Subcutaneous preadipocyte (primary cell): Measurements from ENCODE around the gene FAM209A. TPM values are rescaled to one million over a fixed set of nuclear protein-coding genes. Genes with fewer than 3 reads are reported as not detected.

Experiments used
- total RNA-seq: library from RNA; depleted of rRNA; stranded (reverse); fragments of >200 nt; gene quantifications from 2 replicates; pipeline ENCODE4 v1.2.3, GENCODE V29; 2012

FAM209A gene, protein sequence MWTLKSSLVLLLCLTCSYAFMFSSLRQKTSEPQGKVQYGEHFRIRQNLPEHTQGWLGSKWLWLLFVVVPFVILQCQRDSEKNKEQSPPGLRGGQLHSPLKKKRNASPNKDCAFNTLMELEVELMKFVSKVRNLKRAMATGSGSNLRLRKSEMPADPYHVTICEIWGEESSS
- not detected in 2 replicates for total RNA-seq

DNA sequence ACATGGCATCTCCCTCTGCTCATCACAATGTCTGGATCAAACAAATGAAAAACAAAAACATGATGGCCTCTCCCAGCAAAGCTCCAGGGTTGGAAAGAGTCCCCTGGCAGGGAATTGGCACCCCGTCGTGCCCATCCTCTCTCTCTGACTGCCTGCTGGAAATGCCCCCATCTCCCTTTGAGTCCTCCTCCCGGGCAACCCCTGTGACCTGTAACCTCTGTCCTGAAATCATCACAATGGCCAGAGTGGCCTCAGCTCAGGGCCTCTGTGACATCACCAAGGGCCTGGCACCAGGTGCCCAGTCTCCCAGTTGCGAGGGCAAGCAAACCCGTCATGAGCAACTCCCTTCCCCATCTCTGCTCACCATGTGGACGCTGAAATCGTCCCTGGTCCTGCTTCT is at the start of gene FAM209A:
Gene FAM209A, plus strand, starts transcription at position 301 of the 400 bp plus-strand sequence. Its CDS starts 65 bp downstream, at position 366.

DNA sequence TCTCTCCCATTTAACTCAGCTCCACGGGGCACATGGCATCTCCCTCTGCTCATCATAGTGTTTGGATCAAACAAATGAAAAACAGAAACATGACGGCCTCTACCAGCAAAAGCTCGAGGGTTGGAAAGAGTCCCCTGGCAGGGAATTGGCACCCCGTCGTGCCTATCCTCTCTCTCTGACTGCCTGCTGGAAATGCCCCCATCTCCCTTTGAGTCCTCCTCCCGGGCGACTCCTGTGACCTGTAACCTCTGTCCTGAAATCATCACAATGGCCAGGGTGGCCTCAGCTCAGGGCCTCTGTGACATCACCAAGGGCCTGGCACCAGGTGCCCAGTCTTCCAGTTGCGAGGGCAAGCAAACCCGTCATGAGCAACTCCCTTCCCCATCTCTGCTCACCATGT is 8.4 kb downstream of the FAM209A start, which contains the start of gene FAM209B:
Gene FAM209B, plus strand, starts transcription at position 301 of the 400 bp plus-strand sequence. Its CDS starts 96 bp downstream, at position 397.

Other genes starting within 250 kb of the FAM209A start
- 41.9 and 46.5 TPM in 2 replicates for gene FAM210B, start 165.8 kb upstream of the FAM209A start, total RNA-seq
- gene AURKA, start 132.5 kb upstream of the FAM209A start, total RNA-seq, result 29.4 and 62.9 TPM in 2 replicates
- 30.5 and 36.8 TPM in 2 replicates for gene CSTF1, start 132.1 kb upstream of the FAM209A start, total RNA-seq
- gene CASS4, start 112.5 kb upstream of the FAM209A start, total RNA-seq, result under 0.01 and 0.20 TPM in 2 replicates
- 46.1 and 47.0 TPM in 2 replicates for gene RTF2, start 56.1 kb upstream of the FAM209A start, total RNA-seq
- not detected in 2 replicates for gene FAM209B, start 8.5 kb downstream of the FAM209A start, total RNA-seq
- gene TFAP2C, start 104.6 kb downstream of the FAM209A start, total RNA-seq, result 1.2 TPM in 1 of 2 replicates, not detected in the other